ENCODE data around the gene GDPD4.
"Not testable (repeated sequence)": the region's sequence is repeated elsewhere in the genome, so short reads cannot be mapped to it uniquely, and the experiment has no call there.

The GDPD4 gene, protein sequence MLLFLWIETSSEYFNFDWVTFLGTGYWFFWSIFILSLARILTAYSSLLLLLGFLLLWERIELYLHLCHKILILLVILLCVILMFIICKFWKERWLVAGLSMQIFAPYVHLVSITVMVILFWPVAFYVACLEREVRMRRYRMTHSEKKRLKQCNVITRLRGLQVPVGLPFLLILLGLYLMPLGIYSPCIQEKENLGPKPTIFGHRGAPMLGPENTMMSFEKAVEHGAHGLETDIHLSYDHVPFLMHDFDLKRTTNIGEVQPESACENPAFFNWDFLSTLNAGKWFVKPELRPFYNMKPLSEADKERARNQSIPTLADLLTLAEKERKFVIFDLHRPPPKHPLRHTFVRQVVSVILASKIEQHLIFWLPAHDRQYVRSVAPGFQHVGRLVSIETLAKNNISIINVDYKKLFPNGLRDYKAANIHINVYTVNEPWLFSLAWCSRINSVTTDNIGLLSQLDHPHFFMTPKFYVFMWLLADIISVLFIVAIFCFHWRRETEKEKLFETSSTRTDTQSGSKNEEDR

DNA sequence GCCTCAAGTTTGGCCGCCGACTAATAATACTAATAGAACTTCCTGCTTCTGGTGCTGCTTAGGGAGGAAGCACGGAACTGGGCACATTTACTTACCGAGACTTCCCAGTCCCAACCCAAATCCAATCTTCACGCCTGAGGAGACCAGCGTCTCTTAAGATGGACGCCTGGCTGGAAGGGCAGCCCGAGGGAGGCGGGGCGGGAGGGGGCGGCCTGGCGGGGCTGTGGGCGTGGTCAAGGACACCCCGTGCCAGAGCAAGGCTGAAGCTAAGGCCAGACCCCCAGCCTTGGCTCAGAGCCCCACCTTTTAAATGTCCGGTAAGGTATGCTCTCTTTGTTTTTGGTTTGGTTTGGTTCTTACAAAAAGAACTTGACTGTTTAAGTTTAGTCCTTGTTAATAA, at the start of gene GDPD4:
GDPD4 (minus strand) TSS at position 177 of the 400 bp plus-strand sequence. CDS start 16,549 bp downstream, outside the sequence.
- no peak for DNase-seq (ENCODE audit: low spot score)

GRCh38 chr11:77347948-77348347, 46.5 kb upstream of the GDPD4 start:
- DNase-seq (ENCODE audit: low spot score), result no peak

DNA sequence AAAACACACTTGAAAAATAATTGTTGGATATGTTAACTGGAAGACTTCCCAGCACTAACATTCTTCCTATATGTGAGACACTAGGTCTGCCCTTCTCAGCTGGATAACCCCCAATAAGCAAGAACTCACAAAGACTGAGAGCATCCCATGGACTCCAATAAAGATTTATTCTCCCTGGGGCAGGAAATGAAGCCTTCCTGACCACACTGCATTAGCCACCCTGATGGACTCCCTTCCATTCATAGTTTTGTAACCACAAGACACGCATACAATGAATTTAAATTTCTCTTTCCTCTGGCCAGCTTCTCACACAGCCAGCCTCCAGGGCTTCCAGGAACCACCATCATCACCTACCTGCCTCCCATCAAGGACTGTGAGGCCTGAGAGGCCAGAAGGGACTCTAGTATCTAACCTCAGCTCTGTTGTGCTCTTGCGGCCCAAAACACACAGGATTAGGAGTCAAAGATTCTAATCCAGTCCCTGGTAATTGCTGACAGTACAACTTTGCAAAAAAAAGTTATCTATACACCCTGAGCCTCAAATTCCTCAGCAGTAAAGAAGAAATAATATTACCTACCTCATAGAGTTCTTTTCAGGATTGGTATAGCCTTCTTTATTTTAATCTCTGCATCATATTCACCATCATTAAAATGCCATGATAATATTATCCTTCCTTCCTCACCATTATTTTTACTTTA, 45.6 kb upstream of the GDPD4 start:
- no peak for DNase-seq (ENCODE audit: low spot score)

DNA sequence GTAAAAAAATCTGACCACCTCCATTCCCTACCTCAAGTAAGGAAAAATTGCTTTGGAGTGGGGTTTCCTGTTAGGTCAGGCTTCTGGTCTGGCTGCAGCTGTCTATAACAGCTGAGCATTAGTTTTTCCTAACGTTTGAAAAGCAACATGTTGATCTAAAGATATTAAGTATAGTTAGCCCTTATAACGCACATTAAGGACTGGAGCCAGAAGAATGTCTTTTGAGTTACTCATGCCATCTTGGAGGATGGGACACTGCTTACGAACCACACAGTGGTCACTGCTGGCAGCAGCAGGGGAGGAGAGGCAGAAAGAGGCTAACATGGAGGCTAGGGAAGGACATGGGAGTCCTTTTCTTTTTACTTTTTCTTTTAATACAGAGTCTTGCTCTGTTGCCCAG, 44.1 kb upstream of the GDPD4 start:
- no peak for DNase-seq (ENCODE audit: low spot score)

- DNase-seq (ENCODE audit: low spot score), result no peak
Measured at GRCh38 chr11:77340501-77340900, 39.0 kb upstream of the GDPD4 start.

DNA sequence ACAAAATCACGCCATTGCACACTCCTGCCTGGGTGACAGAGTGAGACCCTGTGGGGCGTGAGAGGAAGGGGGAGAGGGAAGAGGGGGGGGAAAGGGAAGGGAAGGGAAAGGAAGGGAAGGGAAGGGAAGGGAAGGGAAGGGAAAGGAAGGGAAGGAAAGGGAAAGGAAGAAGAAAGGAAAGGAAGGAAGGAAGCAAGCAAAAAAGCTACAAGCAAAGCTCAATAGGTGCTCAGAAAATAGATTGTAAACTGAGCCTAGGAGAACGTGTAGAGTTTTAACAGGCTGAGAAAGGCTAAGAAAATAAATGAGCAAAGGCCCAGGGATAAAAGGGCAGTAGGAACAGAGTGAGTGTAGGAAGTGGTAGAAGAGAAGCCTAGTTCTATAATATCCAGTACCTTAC, 30.8 kb upstream of the GDPD4 start:
- DNase-seq (ENCODE audit: low spot score), result no peak

- DNase-seq (ENCODE audit: low spot score), result no peak
Measured at GRCh38 chr11:77325159-77325558, 23.7 kb upstream of the GDPD4 start.

DNA sequence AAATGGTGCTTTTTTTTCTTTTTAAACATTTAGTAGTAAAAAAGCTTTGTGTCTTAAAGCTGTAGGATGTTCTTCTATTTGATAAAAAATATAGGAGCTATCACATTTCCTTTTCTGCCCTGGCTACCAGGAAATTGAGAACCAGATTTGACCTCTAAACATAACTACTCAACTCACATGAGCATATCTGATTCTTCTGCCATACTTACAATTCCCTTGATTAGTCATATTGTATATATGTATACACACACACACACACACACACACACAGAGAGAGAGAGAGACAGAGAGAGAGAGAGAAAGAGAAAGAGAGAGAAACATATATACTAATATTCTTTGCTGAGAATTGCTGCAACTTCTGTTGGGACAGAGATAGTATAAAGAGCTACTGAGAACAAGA, 23.0 kb upstream of the GDPD4 start:
- no peak for DNase-seq (ENCODE audit: low spot score)

- DNase-seq (ENCODE audit: low spot score), result no peak
Measured at GRCh38 chr11:77322926-77323590, 21.6 kb upstream of the GDPD4 start.

- DNase-seq (ENCODE audit: low spot score), result no peak
Measured at GRCh38 chr11:77322506-77322905, 21.0 kb upstream of the GDPD4 start.

DNA sequence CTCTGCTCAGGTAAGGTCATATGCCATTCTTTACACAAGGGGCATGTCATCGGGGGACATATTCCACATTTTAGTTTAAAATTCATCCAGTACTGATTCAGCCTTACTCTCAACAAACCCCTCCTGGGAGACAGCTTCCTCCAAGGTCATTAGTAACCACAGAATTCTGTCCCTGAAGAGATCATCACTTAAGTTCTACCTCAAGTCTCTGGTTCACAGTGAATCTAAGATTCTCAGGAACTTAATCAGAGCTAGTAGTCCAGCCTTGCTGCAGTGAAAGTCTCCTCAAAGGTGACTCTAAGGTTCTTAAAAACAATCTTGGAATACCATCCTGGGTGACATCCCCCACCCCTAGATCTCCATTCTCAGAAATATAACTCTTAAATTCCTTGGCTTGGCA, 18.9 kb upstream of the GDPD4 start:
- DNase-seq (ENCODE audit: low spot score), result no peak

GRCh38 chr11:77318600-77318999, 17.1 kb upstream of the GDPD4 start:
- no peak for DNase-seq (ENCODE audit: low spot score)

DNA sequence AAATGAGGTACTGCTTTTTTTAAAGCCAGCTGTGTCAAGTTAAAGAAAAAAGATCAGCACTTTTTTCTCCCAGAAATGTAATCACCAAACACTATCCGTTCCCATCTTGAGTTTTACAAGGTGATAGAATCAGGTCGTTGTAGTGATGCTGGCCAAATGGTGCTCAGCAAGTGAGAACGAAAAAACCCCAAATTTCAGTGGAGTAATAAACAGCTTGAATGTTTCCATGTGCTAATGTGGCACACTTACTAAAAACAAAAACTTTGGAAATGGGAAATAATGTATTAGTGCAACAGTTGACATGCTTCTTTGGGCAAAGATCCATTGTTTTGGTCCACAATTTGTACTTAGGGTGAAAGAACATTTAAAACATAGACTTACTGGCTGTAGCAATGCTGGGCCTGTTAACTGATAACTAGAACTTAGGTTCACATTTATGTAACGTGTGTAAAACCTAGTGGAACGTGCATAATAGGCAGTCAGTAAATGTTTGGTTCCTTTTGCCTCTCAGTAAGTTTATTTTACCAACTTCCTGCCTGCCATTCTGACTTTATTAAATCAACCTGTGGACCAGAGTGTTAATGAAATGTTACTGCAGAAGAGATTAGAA, 15.4 kb upstream of the GDPD4 start:
- DNase-seq (ENCODE audit: low spot score), result no peak

DNA sequence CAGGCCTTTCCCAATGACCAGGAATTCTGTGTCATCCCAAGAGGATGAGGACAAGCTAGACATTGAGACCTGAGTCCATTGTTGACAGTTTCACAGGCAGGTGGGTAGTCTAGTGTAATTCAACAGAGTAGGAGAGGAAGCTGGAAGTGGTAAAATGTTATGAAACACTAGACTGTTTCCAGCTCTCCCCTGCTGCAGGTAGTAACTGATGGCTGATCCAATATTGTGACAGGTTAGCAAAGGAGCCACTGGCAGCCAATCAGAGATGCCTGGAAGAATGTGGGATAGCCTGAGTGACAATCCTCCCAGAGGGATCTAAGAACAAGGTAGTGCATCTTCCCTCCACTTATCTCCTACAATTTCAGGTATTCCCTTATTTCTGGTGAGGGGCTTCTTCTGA, 10.6 kb upstream of the GDPD4 start:
- DNase-seq (ENCODE audit: low spot score), result no peak

DNA sequence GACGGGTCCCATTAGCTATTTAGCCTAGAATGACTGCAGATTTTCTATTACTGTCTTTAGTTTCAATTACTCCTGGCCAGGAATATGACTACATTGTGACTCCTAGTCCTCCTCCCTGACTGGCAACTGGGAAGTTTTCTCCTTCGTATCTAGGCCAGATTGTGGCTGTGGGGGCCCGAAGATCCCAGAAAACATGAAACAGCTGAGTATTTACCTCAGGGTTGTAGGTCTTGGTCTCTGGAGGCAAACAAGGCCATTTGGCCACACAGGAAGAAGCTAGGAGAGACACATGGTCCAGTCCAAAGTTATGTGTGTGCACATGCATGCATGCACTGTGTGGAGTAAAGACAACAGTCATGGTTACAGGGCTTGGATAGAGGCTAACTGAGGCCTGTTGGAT, 10.2 kb upstream of the GDPD4 start:
- DNase-seq (ENCODE audit: low spot score), result no peak

- no peak for DNase-seq (ENCODE audit: low spot score)
Measured at GRCh38 chr11:77310721-77311120, 9.2 kb upstream of the GDPD4 start.

DNA sequence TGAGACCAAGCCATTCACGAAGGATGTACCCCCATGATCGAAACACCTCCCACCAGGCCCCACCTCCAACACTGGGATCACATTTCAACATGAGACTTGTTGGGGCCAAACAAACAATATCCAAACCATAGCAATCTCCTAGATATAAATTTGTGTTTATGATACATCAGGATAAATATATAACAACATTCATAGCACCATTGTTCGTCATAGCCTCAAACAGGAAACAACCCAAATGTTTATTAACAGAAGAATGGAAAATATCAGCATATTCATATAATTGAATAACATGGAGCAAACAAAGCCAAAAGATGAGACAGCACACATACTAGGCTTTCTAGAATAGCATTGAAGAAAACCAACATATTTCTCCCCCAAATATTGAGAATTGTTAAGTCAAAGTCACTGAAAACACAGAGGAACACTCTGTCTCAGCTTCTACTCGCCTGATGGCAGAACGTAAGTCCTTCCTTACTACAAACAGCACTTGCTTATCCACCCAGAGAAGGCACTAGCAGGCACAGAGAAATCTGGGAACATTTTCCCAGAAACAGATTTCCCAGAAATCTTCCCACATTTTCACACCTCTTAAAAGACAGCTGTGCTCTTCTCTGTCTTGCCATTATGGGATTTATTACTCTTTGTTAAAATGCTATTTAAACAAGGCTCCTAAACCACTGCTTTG, 8.1 kb upstream of the GDPD4 start:
- DNase-seq (ENCODE audit: low spot score), result no peak

DNA sequence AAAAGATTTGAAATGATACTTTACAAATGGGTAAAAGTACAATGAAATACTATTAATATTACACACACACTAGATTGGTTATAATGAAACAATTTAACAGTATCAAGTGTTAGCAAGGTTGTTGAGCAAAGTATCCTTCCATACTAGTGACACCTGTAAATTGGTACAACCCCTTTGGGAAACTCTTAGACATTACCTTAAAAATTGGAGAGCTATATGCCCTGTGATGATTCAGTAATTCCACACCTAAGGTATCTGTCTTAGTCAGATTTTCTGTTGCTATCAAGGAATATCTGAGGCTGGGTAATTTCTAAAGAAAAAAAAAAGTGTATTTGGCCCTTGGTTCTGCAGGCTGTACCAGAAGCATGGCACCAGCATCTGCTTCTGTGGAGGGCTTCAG, 7.4 kb upstream of the GDPD4 start:
- DNase-seq (ENCODE audit: low spot score), result no peak

GRCh38 chr11:77303328-77303727, 1.8 kb upstream of the GDPD4 start:
- no peak for DNase-seq (ENCODE audit: low spot score)

- DNase-seq (ENCODE audit: low spot score), result no peak
Measured at GRCh38 chr11:77302752-77303151, 1.3 kb upstream of the GDPD4 start.

- no peak for DNase-seq (ENCODE audit: low spot score)
Measured at GRCh38 chr11:77300695-77301094, 791 bp downstream of the GDPD4 start.

GRCh38 chr11:77300028-77300427, 1.5 kb downstream of the GDPD4 start:
- not testable (repeated sequence) for DNase-seq (ENCODE audit: low spot score)

All from hematopoietic multipotent progenitor cell treated with erythropoietin and hydrocortisone succinate and interleukin-3 and kit ligand, for 17 days (in vitro differentiated cells).